ENCODE measurements around the gene NKX1-1.

DNA sequence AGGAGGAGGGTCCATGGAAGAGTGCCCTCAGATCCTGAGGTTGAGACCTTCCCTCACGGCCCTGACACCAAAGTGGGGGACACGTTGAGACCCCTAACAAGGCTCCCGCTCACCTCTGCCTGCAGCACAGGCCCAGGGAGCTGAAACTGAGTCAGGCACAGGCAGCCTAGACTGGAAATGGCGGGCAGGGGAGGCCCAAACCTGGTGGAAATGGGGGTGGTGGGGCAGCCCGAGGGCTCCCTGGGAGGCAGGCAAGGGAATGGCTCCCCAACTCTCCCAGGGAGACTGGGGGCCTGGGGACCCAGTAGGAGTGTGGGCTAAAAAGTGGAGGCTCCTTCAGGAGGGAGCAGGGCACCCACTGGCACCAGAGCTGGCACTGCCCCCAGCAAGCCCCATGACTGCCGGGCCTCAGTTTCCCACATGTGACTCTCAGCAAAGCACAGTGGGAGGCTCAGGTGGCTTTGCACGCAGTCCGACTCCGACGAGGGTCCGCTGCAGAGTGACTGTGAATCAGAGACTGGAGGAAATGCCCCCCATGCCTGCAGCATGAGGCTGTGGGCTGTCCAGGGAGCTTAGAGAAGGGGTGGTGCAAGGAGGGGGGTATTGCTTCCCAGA lies 5.9 kb downstream of the NKX1-1 start:
- TF ChIP-seq ZNF232 (CRISPR knock-in tag; IDR thresholded peaks at IDR 0.05): no peak
- no peak for TF ChIP-seq ESRRA (CRISPR knock-in tag; IDR thresholded peaks at IDR 0.05; ENCODE audit: borderline replicate concordance)
- TF ChIP-seq CTCF (IDR thresholded peaks at IDR 0.05): no peak
- TF ChIP-seq ATF2 (CRISPR knock-in tag; IDR thresholded peaks at IDR 0.05; ENCODE audit: borderline replicate concordance, low read depth): no peak
- TF ChIP-seq ZNF121 (CRISPR knock-in tag; IDR thresholded peaks at IDR 0.05): no peak
- no peak for TF ChIP-seq TCF7 (CRISPR knock-in tag; IDR thresholded peaks at IDR 0.05; ENCODE audit: low read depth)
- no peak for TF ChIP-seq JUN (CRISPR knock-in tag; IDR thresholded peaks at IDR 0.05)
